ENCODE measurements around the gene IRF6. TPM values are rescaled to one million over a fixed set of nuclear protein-coding genes. Genes with fewer than 3 reads are reported as not detected.
A peak's percentile ranks its signal among the peaks of the same experiment; 100 is the strongest.

IRF6 gene
- total and polyA plus RNA-seq, 5 donors from 2014 or later, result 0.21 to 1.9 (median 0.86) TPM

DNA sequence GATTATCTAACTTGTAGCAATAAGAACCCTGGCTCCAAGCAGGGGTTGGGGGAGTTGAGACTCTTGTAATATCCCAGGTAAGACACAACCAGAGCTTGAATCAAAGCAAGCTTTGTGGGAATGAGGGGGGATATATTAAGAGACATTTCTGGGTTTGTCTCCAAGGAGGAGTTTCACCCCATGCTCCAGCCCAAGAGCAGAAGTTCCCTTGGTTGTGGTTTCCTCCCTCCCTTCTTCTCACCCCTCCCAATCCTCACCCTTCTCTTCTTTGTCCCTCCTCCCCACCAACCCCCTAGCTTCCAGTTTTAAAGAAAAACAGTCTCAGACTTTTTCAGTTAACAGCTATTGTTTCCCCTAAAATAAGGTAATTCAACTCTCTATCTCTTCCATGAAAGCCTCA is 38.2 kb downstream of the IRF6 start:
- peaks cover 54% of the 10 kb centered on the region for H3K36me3 ChIP-seq (ENCODE audit: control insufficient read depth, insufficient read depth, low read length)
- H3K4me1 ChIP-seq (ENCODE audit: control insufficient read depth, insufficient read depth, low read length, poor library complexity, severe bottlenecking), result peaks cover 95% of the 10 kb centered on the region
- no peaks in the 10 kb centered on the region for H3K27me3 ChIP-seq (ENCODE audit: control insufficient read depth, insufficient read depth, low read length)
- H3K4me1 Mint-ChIP-seq, result peaks cover 10 to 57% (median 37%) of the 10 kb centered on the region in 4 donors
- H3K27me3 Mint-ChIP-seq, result no peaks in the 10 kb centered on the region
- peak overlapping the region; percentile 91 for H3K4me3 ChIP-seq (ENCODE audit: low read depth, low read length)
- DNase-seq, result peak in 1 of 3 donors; percentile 22
- H3K9me3 Mint-ChIP-seq, result no peaks in the 10 kb centered on the region
- peaks cover 50% of the 10 kb centered on the region for H3K36me3 Mint-ChIP-seq
- ATAC-seq (ENCODE audit: low read depth in 2 of 2), result no peak
- no peak overlapping the region for H3K4me3 Mint-ChIP-seq
- H3K27ac Mint-ChIP-seq, result peak overlapping the region in 1 of 3 donors; percentile 95
- no peaks in the 10 kb centered on the region for H3K9me3 ChIP-seq (ENCODE audit: control insufficient read depth in 2 of 2, low read length in 2 of 2)
- H3K27ac ChIP-seq (ENCODE audit: insufficient read depth, low read length, poor library complexity, severe bottlenecking), result peak overlapping the region; percentile 80

DNA sequence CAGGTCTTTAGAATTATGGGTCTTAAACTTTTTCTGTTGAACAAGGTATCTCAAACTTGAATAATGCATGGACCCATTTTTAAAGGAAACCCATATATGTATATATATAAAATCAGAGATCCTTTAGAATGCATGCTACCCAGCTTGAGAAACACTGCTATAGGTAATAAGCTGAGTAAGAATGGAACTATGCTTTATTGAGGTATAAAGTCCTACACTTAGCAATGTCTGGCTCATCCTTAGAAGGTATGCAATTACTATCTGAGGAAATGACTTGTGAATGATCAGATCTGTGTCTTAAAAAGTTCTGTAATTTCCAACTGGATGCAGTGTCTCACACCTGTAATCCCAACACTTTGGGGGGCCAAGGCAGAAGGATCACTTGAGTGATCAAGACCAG is 38.8 kb downstream of the IRF6 start:
- Mint-ChIP-seq H3K9me3 (no peaks in the 10 kb centered on the region), H3K27ac (peak overlapping the region in 2 of 3 donors; percentile 95 to 98), H3K36me3 (peaks cover 56% of the 10 kb centered on the region), H3K27me3 (no peaks in the 10 kb centered on the region), H3K4me3 (no peak overlapping the region), H3K4me1 (peaks cover 17 to 63% (median 42%) of the 10 kb centered on the region in 4 donors)
- Histone ChIP-seq H3K27ac (ENCODE audit: insufficient read depth, low read length, poor library complexity, severe bottlenecking) (peak overlapping the region; percentile 80), H3K4me3 (ENCODE audit: low read depth, low read length) (peak overlapping the region; percentile 91), H3K4me1 (ENCODE audit: control insufficient read depth, insufficient read depth, low read length, poor library complexity, severe bottlenecking) (peaks cover 95% of the 10 kb centered on the region), H3K9me3 (ENCODE audit: control insufficient read depth in 2 of 2, low read length in 2 of 2) (no peaks in the 10 kb centered on the region), H3K27me3 (ENCODE audit: control insufficient read depth, insufficient read depth, low read length) (no peaks in the 10 kb centered on the region), H3K36me3 (ENCODE audit: control insufficient read depth, insufficient read depth, low read length) (peaks cover 54% of the 10 kb centered on the region)
- DNase-seq, result peak in 1 of 3 donors; percentile 28
- no peak for ATAC-seq (ENCODE audit: low read depth in 2 of 2)

DNA sequence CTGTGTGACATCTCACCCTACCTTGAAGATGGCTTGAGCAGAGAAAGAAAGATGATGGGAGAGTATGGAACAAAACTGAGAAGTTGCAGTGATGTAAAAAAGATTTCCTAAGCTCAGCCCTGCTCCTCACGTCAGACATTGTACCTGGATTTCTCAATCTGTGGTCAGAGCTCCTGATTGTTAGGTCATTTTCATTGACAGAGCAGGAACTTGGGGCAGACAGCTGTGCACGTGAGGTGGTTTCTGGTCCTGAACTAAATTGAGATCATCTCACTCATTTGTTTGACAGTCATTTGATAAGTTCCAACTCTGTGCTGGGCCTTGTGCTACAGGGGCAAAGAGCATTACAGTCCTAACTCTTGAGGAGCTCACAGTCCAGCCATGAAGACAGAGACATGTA is 39.9 kb downstream of the IRF6 start:
- H3K27me3 Mint-ChIP-seq, result no peaks in the 10 kb centered on the region

DNA sequence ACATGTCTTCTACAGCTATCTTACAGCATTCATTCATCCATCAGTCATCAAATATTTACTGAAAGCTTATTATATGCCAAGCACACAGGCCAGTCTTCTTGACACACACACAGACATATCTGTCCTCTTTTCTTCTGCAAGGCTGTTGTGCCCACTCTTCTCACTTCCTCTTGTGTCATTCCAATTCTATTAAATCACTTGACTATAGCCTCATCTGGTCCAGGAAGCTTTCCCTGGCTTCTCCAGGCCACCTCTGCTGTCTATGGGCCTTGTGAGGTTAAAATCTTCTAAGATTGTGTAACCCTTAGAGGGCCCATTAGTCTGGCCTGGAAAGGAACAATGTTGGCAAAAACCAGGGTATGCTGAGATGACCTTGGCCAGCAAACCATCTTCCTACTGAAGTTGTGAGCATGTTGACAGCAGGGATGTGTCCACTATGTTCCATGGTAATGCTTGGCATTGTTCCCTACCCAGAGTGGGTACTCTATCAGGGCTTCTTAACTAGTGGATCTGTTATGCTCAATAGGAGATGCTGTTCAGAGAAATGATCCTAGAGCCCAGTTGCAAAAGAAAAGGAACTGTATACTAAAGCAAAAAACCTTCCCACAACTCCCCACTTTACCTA is 44.8 kb downstream of the IRF6 start:
- Histone ChIP-seq H3K36me3 (ENCODE audit: control insufficient read depth, insufficient read depth, low read length) (peaks cover 74% of the 10 kb centered on the region), H3K27ac (ENCODE audit: insufficient read depth, low read length, poor library complexity, severe bottlenecking) (peak overlapping the region; percentile 80)

More for the DNA sequence above, 39.9 kb downstream of the IRF6 start:
- H3K36me3 ChIP-seq (ENCODE audit: control insufficient read depth, insufficient read depth, low read length), result peaks cover 63% of the 10 kb centered on the region
- H3K27ac ChIP-seq (ENCODE audit: insufficient read depth, low read length, poor library complexity, severe bottlenecking), result peak overlapping the region; percentile 80
- ATAC-seq (ENCODE audit: low read depth in 2 of 2) (no peak), DNase-seq (no peak)
- peaks cover 66% of the 10 kb centered on the region for H3K36me3 Mint-ChIP-seq
- peak overlapping the region in 2 of 3 donors; percentile 95 to 98 for H3K27ac Mint-ChIP-seq
- H3K4me1 Mint-ChIP-seq, result peaks cover 26 to 74% (median 51%) of the 10 kb centered on the region in 4 donors
- H3K9me3 Mint-ChIP-seq, result no peaks in the 10 kb centered on the region
- no peaks in the 10 kb centered on the region for H3K9me3 ChIP-seq (ENCODE audit: control insufficient read depth in 2 of 2, low read length in 2 of 2)
- H3K27me3 ChIP-seq (ENCODE audit: control insufficient read depth, insufficient read depth, low read length), result no peaks in the 10 kb centered on the region
- peak overlapping the region; percentile 91 for H3K4me3 ChIP-seq (ENCODE audit: low read depth, low read length)
- peaks cover 95% of the 10 kb centered on the region for H3K4me1 ChIP-seq (ENCODE audit: control insufficient read depth, insufficient read depth, low read length, poor library complexity, severe bottlenecking)
- H3K4me3 Mint-ChIP-seq, result peak overlapping the region in 1 of 4 donors; percentile 97

DNA sequence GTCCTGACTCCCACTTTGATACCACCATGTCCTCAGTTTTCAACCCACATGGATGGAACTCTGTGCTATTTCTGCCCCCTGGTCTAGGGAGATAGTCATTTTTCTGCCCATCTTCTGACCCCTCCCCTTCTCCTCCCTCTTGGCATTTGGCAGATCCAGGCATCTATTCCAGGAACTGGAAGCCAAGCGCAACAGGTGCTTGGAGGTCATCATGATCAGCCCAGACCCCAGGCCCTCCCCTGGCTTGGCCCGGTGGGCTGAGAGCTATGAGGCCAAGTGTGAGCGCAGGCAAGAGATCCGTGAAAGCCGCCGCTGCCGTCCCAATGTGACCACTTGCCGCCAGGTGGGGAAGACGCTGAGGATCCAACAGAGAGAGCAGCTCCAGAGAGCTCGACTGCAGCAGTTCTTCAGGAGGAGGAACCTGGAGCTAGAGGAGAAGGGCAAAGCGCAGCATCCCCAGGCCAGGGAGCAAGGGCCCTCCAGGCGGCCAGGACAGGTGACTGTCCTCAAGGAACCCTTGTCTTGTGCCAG is 46.0 kb downstream of the IRF6 start:
- H3K36me3 ChIP-seq (ENCODE audit: control insufficient read depth, insufficient read depth, low read length), result peaks cover 63% of the 10 kb centered on the region
- peak overlapping the region; percentile 97 for H3K4me3 ChIP-seq (ENCODE audit: low read depth, low read length)
- H3K27ac ChIP-seq (ENCODE audit: insufficient read depth, low read length, poor library complexity, severe bottlenecking), result peak overlapping the region; percentile 80
- no peak for DNase-seq
- no peaks in the 10 kb centered on the region for H3K9me3 ChIP-seq (ENCODE audit: control insufficient read depth in 2 of 2, low read length in 2 of 2)
- H3K27me3 ChIP-seq (ENCODE audit: control insufficient read depth, insufficient read depth, low read length), result no peaks in the 10 kb centered on the region
- H3K27ac Mint-ChIP-seq, result peak overlapping the region in 2 of 3 donors; percentile 75 to 99
- H3K4me3 Mint-ChIP-seq, result peak overlapping the region; percentile 95 to 99 (median 98)
- H3K9me3 Mint-ChIP-seq, result no peaks in the 10 kb centered on the region
- peaks cover 65% of the 10 kb centered on the region for H3K36me3 Mint-ChIP-seq
- no peak for ATAC-seq (ENCODE audit: low read depth in 2 of 2)
- no peaks in the 10 kb centered on the region for H3K27me3 Mint-ChIP-seq
- H3K4me1 ChIP-seq (ENCODE audit: control insufficient read depth, insufficient read depth, low read length, poor library complexity, severe bottlenecking), result peaks cover 95% of the 10 kb centered on the region
- peaks cover 37 to 78% (median 65%) of the 10 kb centered on the region in 4 donors for H3K4me1 Mint-ChIP-seq

More for the DNA sequence above, 44.8 kb downstream of the IRF6 start:
- H3K4me1 ChIP-seq (ENCODE audit: control insufficient read depth, insufficient read depth, low read length, poor library complexity, severe bottlenecking), result peaks cover 97% of the 10 kb centered on the region
- H3K9me3 Mint-ChIP-seq, result no peaks in the 10 kb centered on the region
- peak overlapping the region; percentile 57 to 95 (median 86) for H3K4me3 Mint-ChIP-seq
- ATAC-seq (ENCODE audit: low read depth in 2 of 2) (no peak), DNase-seq (no peak)
- H3K9me3 ChIP-seq (ENCODE audit: control insufficient read depth in 2 of 2, low read length in 2 of 2), result no peaks in the 10 kb centered on the region
- peak overlapping the region in 2 of 3 donors; percentile 96 for H3K27ac Mint-ChIP-seq
- H3K4me1 Mint-ChIP-seq, result peaks cover 29 to 77% (median 62%) of the 10 kb centered on the region in 4 donors
- no peaks in the 10 kb centered on the region for H3K27me3 Mint-ChIP-seq
- no peaks in the 10 kb centered on the region for H3K27me3 ChIP-seq (ENCODE audit: control insufficient read depth, insufficient read depth, low read length)
- peak overlapping the region; percentile 67 for H3K4me3 ChIP-seq (ENCODE audit: low read depth, low read length)
- H3K36me3 Mint-ChIP-seq, result peaks cover 68% of the 10 kb centered on the region

DNA sequence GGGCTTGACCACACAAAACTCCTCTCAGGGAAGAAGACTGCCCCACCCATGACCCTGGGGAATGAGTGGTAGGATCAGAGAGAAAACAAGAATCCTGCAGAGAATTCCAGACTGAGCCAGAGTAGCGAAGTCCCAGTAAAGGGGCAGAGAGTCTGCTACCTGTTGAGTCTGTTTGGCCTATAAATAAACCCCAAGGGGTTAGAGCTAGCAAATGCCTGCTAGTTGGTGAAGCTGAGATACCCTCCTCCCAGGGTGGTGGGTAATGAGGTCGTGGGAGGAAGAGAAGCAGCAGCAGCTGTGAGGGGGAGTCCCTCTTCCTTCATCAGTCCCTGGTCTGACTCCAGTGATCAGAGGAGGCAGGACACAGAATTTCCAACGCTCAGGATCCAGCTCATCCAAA is 47.5 kb downstream of the IRF6 start:
- no peak for ATAC-seq (ENCODE audit: low read depth in 2 of 2)

DNA sequence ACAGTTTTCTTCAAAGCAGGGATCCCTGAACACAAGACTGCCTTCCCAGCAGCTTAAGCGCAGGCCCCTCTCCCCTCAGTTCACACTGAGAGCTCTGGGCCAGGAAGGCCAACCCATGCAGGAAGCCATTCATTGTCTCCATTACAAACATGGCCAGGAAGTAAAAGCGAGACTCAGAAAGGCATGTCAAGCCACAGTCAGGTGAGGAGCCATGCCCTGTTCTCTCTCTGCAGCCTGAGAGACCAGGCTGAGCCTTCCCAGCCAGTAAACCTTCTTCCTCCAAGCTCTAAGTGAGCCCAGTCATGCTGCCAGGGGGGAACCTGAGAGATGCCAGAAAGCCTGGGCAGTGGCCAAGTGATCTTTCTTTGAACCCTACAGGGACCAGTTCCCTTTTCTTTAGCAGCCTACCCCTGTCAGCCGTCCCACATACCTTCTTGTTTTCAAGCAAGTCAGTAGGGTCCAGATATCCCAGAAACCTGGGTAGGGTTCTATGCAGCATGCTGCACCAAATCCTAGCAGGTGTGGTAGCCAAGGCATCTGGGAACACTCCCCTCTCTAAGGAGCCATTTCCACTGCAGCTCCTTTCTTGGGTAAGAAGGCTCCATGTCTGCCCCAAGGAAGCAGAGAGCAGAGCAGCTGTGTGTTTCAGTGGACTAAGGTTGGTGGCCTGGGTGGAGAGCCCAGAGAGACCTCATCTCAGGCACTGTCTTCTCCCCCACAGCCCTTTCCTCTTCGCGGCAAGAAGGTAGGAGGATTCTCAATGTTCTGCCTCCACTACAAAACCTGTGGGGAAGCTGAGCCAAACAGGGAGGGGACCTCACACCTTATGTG is 49.1 kb downstream of the IRF6 start:
- H3K4me1 ChIP-seq (ENCODE audit: control insufficient read depth, insufficient read depth, low read length, poor library complexity, severe bottlenecking), result peaks cover 93% of the 10 kb centered on the region
- H3K27ac ChIP-seq (ENCODE audit: insufficient read depth, low read length, poor library complexity, severe bottlenecking), result peak overlapping the region; percentile 80
- H3K36me3 ChIP-seq (ENCODE audit: control insufficient read depth, insufficient read depth, low read length), result peaks cover 32% of the 10 kb centered on the region
- H3K4me1 Mint-ChIP-seq, result peaks cover 29 to 78% (median 59%) of the 10 kb centered on the region in 4 donors
- H3K9me3 ChIP-seq (ENCODE audit: control insufficient read depth in 2 of 2, low read length in 2 of 2), result no peaks in the 10 kb centered on the region
- peak; percentile 43 to 50 for ATAC-seq (ENCODE audit: low read depth in 2 of 2)
- peak overlapping the region in 2 of 3 donors; percentile 93 to 99 for H3K27ac Mint-ChIP-seq
- no peaks in the 10 kb centered on the region for H3K9me3 Mint-ChIP-seq
- no peaks in the 10 kb centered on the region for H3K27me3 ChIP-seq (ENCODE audit: control insufficient read depth, insufficient read depth, low read length)
- H3K4me3 Mint-ChIP-seq, result peak overlapping the region; percentile 95 to 99 (median 98)
- peak overlapping the region; percentile 97 for H3K4me3 ChIP-seq (ENCODE audit: low read depth, low read length)
- H3K27me3 Mint-ChIP-seq, result no peaks in the 10 kb centered on the region
- DNase-seq, result peak in 2 of 3 donors; percentile 56 to 65
- peaks cover 40% of the 10 kb centered on the region for H3K36me3 Mint-ChIP-seq

More for the DNA sequence above, 47.5 kb downstream of the IRF6 start:
- Histone ChIP-seq H3K9me3 (ENCODE audit: control insufficient read depth in 2 of 2, low read length in 2 of 2) (no peaks in the 10 kb centered on the region), H3K27ac (ENCODE audit: insufficient read depth, low read length, poor library complexity, severe bottlenecking) (peak overlapping the region; percentile 80), H3K4me1 (ENCODE audit: control insufficient read depth, insufficient read depth, low read length, poor library complexity, severe bottlenecking) (peaks cover 92% of the 10 kb centered on the region), H3K4me3 (ENCODE audit: low read depth, low read length) (peak overlapping the region; percentile 97), H3K36me3 (ENCODE audit: control insufficient read depth, insufficient read depth, low read length) (peaks cover 48% of the 10 kb centered on the region), H3K27me3 (ENCODE audit: control insufficient read depth, insufficient read depth, low read length) (no peaks in the 10 kb centered on the region)
- peaks cover 56% of the 10 kb centered on the region for H3K36me3 Mint-ChIP-seq
- peaks cover 32 to 78% (median 61%) of the 10 kb centered on the region in 4 donors for H3K4me1 Mint-ChIP-seq
- no peaks in the 10 kb centered on the region for H3K27me3 Mint-ChIP-seq
- peak overlapping the region; percentile 95 to 99 (median 98) for H3K4me3 Mint-ChIP-seq
- no peak for DNase-seq
- H3K27ac Mint-ChIP-seq, result peak overlapping the region in 2 of 3 donors; percentile 93 to 99
- no peaks in the 10 kb centered on the region for H3K9me3 Mint-ChIP-seq

Data from CD4-positive, CD25-positive, alpha-beta regulatory T cell (primary cell).